ENCODE results near the gene APC2. TPM values are rescaled to one million over a fixed set of nuclear protein-coding genes. Genes with fewer than 3 reads are reported as not detected.

APC2 gene
- total RNA-seq, 1 donor from 2014 or later = 1.2 TPM

DNA sequence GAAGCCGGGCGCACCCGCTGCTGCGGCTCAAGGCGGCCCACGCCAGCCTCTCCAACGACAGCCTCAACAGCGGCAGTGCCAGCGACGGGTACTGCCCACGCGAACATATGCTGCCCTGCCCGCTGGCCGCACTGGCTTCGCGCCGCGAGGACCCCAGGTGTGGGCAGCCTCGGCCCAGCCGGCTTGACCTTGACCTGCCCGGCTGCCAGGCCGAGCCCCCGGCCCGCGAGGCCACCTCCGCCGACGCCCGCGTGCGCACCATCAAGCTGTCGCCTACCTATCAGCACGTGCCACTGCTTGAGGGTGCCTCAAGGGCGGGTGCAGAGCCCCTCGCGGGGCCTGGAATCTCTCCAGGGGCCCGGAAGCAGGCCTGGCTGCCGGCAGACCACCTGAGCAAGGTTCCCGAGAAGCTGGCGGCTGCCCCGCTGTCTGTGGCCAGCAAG, 16.1 kb downstream of the APC2 start:
- no peaks in the 10 kb centered on the region for H3K36me3 ChIP-seq
- H3K4me1 ChIP-seq = peaks cover 47% of the 10 kb centered on the region
- H3K27me3 ChIP-seq = no peaks in the 10 kb centered on the region
- no peaks in the 10 kb centered on the region for H3K9me3 ChIP-seq
- H3K4me3 ChIP-seq = no peak overlapping the region
- DNase-seq (ENCODE audit: extremely low spot score in 2 of 2) = no peak
- no peak overlapping the region for H3K27ac ChIP-seq
- TF ChIP-seq, protein P1, sequence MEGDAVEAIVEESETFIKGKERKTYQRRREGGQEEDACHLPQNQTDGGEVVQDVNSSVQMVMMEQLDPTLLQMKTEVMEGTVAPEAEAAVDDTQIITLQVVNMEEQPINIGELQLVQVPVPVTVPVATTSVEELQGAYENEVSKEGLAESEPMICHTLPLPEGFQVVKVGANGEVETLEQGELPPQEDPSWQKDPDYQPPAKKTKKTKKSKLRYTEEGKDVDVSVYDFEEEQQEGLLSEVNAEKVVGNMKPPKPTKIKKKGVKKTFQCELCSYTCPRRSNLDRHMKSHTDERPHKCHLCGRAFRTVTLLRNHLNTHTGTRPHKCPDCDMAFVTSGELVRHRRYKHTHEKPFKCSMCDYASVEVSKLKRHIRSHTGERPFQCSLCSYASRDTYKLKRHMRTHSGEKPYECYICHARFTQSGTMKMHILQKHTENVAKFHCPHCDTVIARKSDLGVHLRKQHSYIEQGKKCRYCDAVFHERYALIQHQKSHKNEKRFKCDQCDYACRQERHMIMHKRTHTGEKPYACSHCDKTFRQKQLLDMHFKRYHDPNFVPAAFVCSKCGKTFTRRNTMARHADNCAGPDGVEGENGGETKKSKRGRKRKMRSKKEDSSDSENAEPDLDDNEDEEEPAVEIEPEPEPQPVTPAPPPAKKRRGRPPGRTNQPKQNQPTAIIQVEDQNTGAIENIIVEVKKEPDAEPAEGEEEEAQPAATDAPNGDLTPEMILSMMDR (IDR thresholded peaks at IDR 0.05) = no peak
- no peak for TF ChIP-seq POLR2A (IDR thresholded peaks at IDR 0.05)
- intact Hi-C loops (cut with DNase I) = no loop called here

DNA sequence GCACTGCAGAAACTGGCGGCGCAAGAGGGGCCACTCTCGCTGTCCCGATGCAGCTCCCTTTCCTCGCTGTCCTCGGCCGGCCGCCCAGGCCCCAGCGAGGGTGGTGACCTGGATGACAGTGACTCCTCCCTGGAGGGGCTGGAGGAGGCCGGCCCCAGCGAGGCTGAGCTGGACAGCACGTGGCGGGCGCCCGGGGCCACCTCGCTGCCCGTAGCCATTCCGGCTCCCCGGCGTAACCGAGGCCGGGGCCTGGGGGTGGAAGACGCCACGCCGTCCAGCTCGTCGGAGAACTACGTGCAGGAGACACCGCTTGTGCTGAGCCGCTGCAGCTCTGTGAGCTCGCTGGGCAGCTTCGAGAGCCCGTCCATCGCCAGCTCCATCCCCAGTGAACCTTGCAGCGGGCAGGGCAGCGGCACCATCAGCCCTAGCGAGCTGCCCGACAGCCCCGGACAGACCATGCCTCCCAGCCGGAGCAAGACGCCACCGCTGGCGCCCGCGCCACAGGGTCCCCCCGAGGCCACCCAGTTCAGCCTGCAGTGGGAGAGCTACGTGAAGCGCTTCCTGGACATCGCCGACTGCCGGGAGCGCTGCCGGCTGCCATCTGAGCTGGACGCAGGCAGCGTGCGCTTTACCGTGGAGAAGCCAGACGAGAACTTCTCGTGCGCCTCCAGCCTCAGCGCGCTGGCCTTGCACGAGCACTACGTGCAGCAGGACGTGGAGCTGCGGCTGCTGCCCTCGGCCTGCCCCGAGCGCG, 16.7 kb downstream of the APC2 start:
- H3K9me3 ChIP-seq = no peaks in the 10 kb centered on the region
- H3K4me1 ChIP-seq = peaks cover 53% of the 10 kb centered on the region
- H3K36me3 ChIP-seq = no peaks in the 10 kb centered on the region
- H3K27me3 ChIP-seq = no peaks in the 10 kb centered on the region
- no peak overlapping the region for H3K4me3 ChIP-seq
- TF ChIP-seq POLR2A (IDR thresholded peaks at IDR 0.05) (no peak), POLR2AphosphoS5 (IDR thresholded peaks at IDR 0.05; ENCODE audit: insufficient read depth in 1 of 2, low read depth in 1 of 2) (no peak)
- DNase-seq (ENCODE audit: extremely low spot score in 2 of 2) = no peak
- intact Hi-C loops (cut with DNase I) = no loop called here
- H3K27ac ChIP-seq = no peak overlapping the region

DNA sequence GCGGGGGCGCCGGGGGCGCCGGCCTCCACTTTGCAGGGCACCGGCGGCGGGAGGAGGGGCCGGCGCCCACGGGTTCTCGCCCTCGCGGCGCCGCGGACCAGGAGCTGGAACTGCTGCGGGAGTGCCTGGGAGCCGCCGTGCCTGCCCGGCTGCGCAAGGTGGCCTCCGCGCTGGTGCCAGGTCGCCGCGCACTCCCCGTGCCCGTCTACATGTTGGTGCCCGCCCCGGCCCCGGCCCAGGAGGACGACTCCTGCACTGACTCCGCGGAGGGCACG, 17.2 kb downstream of the APC2 start:
- intact Hi-C loops (cut with DNase I) = no loop called here
- Histone ChIP-seq H3K36me3 (no peaks in the 10 kb centered on the region), H3K27me3 (peaks cover 2% of the 10 kb centered on the region), H3K4me1 (peaks cover 58% of the 10 kb centered on the region), H3K27ac (no peak overlapping the region), H3K9me3 (no peaks in the 10 kb centered on the region), H3K4me3 (no peak overlapping the region)
- no peak for DNase-seq (ENCODE audit: extremely low spot score in 2 of 2)
- TF ChIP-seq, protein P1 (IDR thresholded peaks at IDR 0.05) = no peak
- TF ChIP-seq POLR2A (IDR thresholded peaks at IDR 0.05) (no peak), POLR2AphosphoS5 (IDR thresholded peaks at IDR 0.05; ENCODE audit: insufficient read depth in 1 of 2, low read depth in 1 of 2) (no peak)

DNA sequence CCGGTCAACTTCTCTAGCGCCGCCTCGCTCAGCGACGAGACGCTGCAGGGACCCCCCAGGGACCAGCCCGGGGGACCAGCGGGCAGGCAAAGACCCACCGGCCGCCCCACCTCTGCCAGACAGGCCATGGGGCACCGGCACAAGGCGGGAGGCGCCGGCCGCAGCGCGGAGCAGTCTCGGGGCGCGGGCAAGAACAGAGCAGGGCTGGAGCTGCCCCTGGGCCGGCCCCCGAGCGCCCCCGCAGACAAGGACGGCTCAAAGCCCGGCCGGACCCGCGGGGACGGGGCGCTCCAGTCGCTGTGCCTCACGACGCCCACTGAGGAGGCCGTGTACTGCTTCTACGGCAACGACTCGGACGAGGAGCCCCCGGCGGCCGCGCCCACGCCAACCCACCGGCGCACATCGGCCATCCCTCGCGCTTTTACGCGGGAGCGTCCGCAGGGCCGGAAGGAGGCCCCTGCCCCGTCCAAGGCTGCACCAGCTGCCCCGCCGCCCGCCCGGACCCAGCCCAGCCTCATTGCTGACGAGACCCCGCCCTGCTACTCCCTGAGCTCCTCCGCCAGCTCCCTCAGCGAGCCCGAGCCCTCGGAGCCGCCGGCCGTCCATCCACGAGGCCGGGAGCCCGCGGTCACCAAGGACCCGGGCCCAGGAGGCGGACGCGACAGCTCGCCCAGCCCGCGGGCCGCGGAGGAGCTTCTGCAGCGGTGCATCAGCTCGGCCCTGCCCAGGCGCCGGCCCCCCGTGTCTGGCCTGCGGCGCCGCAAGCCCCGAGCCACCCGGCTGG, 17.8 kb downstream of the APC2 start:
- peaks cover 4% of the 10 kb centered on the region for H3K27me3 ChIP-seq
- H3K9me3 ChIP-seq = no peaks in the 10 kb centered on the region
- H3K27ac ChIP-seq = no peak overlapping the region
- TF ChIP-seq POLR2AphosphoS5 (IDR thresholded peaks at IDR 0.05; ENCODE audit: insufficient read depth in 1 of 2, low read depth in 1 of 2) (no peak), POLR2A (IDR thresholded peaks at IDR 0.05) (no peak)
- TF ChIP-seq, protein P1 (IDR thresholded peaks at IDR 0.05) = no peak
- no peak for DNase-seq (ENCODE audit: extremely low spot score in 2 of 2)
- H3K36me3 ChIP-seq = no peaks in the 10 kb centered on the region
- no peak overlapping the region for H3K4me3 ChIP-seq
- intact Hi-C loops (cut with DNase I) = no loop called here
- peaks cover 60% of the 10 kb centered on the region for H3K4me1 ChIP-seq

DNA sequence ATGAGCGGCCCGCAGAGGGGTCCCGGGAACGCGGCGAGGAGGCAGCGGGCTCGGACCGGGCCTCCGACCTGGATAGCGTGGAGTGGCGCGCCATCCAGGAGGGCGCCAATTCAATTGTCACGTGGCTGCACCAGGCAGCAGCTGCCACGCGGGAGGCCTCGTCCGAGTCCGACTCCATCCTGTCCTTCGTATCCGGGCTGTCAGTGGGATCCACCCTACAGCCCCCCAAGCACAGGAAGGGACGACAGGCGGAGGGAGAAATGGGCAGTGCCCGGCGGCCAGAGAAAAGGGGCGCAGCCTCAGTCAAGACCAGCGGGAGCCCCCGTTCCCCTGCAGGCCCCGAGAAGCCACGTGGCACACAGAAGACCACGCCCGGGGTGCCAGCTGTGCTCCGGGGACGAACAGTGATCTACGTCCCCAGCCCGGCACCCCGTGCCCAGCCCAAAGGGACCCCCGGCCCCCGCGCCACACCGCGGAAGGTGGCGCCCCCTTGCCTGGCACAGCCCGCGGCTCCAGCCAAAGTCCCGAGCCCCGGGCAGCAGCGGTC, 18.4 kb downstream of the APC2 start:
- TF ChIP-seq, protein P1 (IDR thresholded peaks at IDR 0.05) = no peak
- TF ChIP-seq POLR2AphosphoS5 (IDR thresholded peaks at IDR 0.05; ENCODE audit: insufficient read depth in 1 of 2, low read depth in 1 of 2) (no peak), POLR2A (IDR thresholded peaks at IDR 0.05) (no peak)
- intact Hi-C loops (cut with DNase I) = no loop called here
- Histone ChIP-seq H3K9me3 (no peaks in the 10 kb centered on the region), H3K4me3 (peak overlapping the region; percentile 16 to 51), H3K36me3 (no peaks in the 10 kb centered on the region), H3K27ac (no peak overlapping the region), H3K4me1 (peaks cover 60% of the 10 kb centered on the region), H3K27me3 (peaks cover 4% of the 10 kb centered on the region)
- DNase-seq (ENCODE audit: extremely low spot score in 2 of 2) = no peak
